GM19372 (cell line): ENCODE results near the gene PUM1.

ENCODE experiments used
- ATAC-seq: cut with Tn5 transposase; IDR thresholded peaks from one replicate; pipeline ENCODE4 v1.9.1; 2021; ENCODE audit warnings: mild to moderate bottlenecking, low read depth, moderate library complexity; ENCODE audit not compliant: unreplicated experiment

The PUM1 gene

GRCh38 chr1:30911059-30911954 is 154.2 kb downstream of the PUM1 start:
- no peak for ATAC-seq

GRCh38 chr1:30909365-30910068 is 156.0 kb downstream of the PUM1 start:
- no peak for ATAC-seq

GRCh38 chr1:30908696-30909364 is 156.7 kb downstream of the PUM1 start, which contains the start of gene SDC3:
Gene SDC3 (minus strand): TSS chr1:30908758. CDS start chr1:30908586, 172 bp downstream.
- no peak for ATAC-seq

- no peak for ATAC-seq
Observed at GRCh38 chr1:30908316-30908695, 157.2 kb downstream of the PUM1 start.

GRCh38 chr1:30907481-30908315 is 157.8 kb downstream of the PUM1 start:
- ATAC-seq, result no peak

GRCh38 chr1:30906631-30907441 is 158.7 kb downstream of the PUM1 start:
- no peak for ATAC-seq

- no peak for ATAC-seq
Observed at GRCh38 chr1:30905916-30906620, 159.4 kb downstream of the PUM1 start.

- ATAC-seq, result no peak
Observed at GRCh38 chr1:30905403-30905802, 160.1 kb downstream of the PUM1 start.

- no peak for ATAC-seq
Observed at GRCh38 chr1:30904962-30905335, 160.6 kb downstream of the PUM1 start.

- no peak for ATAC-seq
Observed at GRCh38 chr1:30904191-30904961, 161.1 kb downstream of the PUM1 start.

- no peak for ATAC-seq
Observed at GRCh38 chr1:30903343-30904034, 162.0 kb downstream of the PUM1 start.

GRCh38 chr1:30902593-30903290 is 162.8 kb downstream of the PUM1 start:
- ATAC-seq, result no peak

GRCh38 chr1:30901798-30902581 is 163.5 kb downstream of the PUM1 start:
- no peak for ATAC-seq

GRCh38 chr1:30900931-30901560 is 164.5 kb downstream of the PUM1 start:
- ATAC-seq, result no peak

GRCh38 chr1:30900486-30900885 is 165.0 kb downstream of the PUM1 start:
- ATAC-seq, result no peak
